Measurements from ENCODE around the gene PALLD. TPM values are rescaled to one million over a fixed set of nuclear protein-coding genes. Genes with fewer than 3 reads are reported as not detected.

Gene PALLD
- total RNA-seq, 1 donor from 2014 or later = 93.5 TPM

GRCh38 chr4:168691631-168692369 lies 194.9 kb downstream of the PALLD start:
- no peak overlapping the region for H3K27ac Mint-ChIP-seq

GRCh38 chr4:168693750-168694490 lies 197.1 kb downstream of the PALLD start:
- Mint-ChIP-seq H3K27ac (peak overlapping the region; percentile 60), H3K27me3 (no peaks in the 10 kb centered on the region), H3K9me3 (no peaks in the 10 kb centered on the region), H3K4me3 (no peak overlapping the region), H3K4me1 (ENCODE audit: unreplicated experiment) (peaks cover 59% of the 10 kb centered on the region), H3K36me3 (peaks cover 29% of the 10 kb centered on the region)
- no peak for DNase-seq (ENCODE audit: extremely low spot score, unreplicated experiment)
- TF ChIP-seq CTCF (conservative IDR thresholded peaks at IDR 0.05) = no peak

More at GRCh38 chr4:168691631-168692369, 194.9 kb downstream of the PALLD start:
- Mint-ChIP-seq H3K27me3 (no peaks in the 10 kb centered on the region), H3K4me3 (peak overlapping the region; percentile 2), H3K4me1 (ENCODE audit: unreplicated experiment) (peaks cover 59% of the 10 kb centered on the region), H3K9me3 (no peaks in the 10 kb centered on the region), H3K36me3 (peaks cover 23% of the 10 kb centered on the region)
- no peak for DNase-seq (ENCODE audit: extremely low spot score, unreplicated experiment)
- no peak for TF ChIP-seq CTCF (conservative IDR thresholded peaks at IDR 0.05)

GRCh38 chr4:168694667-168695066 lies 197.8 kb downstream of the PALLD start:
- Mint-ChIP-seq H3K4me1 (ENCODE audit: unreplicated experiment) (peaks cover 58% of the 10 kb centered on the region), H3K27ac (peak overlapping the region; percentile 60), H3K9me3 (no peaks in the 10 kb centered on the region), H3K27me3 (no peaks in the 10 kb centered on the region), H3K4me3 (peak overlapping the region; percentile 11), H3K36me3 (peaks cover 27% of the 10 kb centered on the region)
- no peak for DNase-seq (ENCODE audit: extremely low spot score, unreplicated experiment)
- TF ChIP-seq CTCF (conservative IDR thresholded peaks at IDR 0.05) = no peak

- no peaks in the 10 kb centered on the region for H3K9me3 Mint-ChIP-seq
- peaks cover 52% of the 10 kb centered on the region for H3K4me1 Mint-ChIP-seq (ENCODE audit: unreplicated experiment)
- peaks cover 22% of the 10 kb centered on the region for H3K36me3 Mint-ChIP-seq
- no peak for TF ChIP-seq CTCF (conservative IDR thresholded peaks at IDR 0.05)
- no peaks in the 10 kb centered on the region for H3K27me3 Mint-ChIP-seq
- peak overlapping the region; percentile 60 for H3K27ac Mint-ChIP-seq
- DNase-seq (ENCODE audit: extremely low spot score, unreplicated experiment) = no peak
- no peak overlapping the region for H3K4me3 Mint-ChIP-seq
Observed at GRCh38 chr4:168695288-168695687, 198.4 kb downstream of the PALLD start.

GRCh38 chr4:168696280-168696679 lies 199.4 kb downstream of the PALLD start:
- H3K4me1 Mint-ChIP-seq (ENCODE audit: unreplicated experiment) = peaks cover 42% of the 10 kb centered on the region

More at GRCh38 chr4:168696280-168696679, 199.4 kb downstream of the PALLD start:
- H3K9me3 Mint-ChIP-seq = no peaks in the 10 kb centered on the region
- H3K36me3 Mint-ChIP-seq = peaks cover 22% of the 10 kb centered on the region
- H3K27ac Mint-ChIP-seq = no peak overlapping the region
- no peak for DNase-seq (ENCODE audit: extremely low spot score, unreplicated experiment)
- H3K27me3 Mint-ChIP-seq = no peaks in the 10 kb centered on the region
- H3K4me3 Mint-ChIP-seq = no peak overlapping the region
- TF ChIP-seq CTCF (conservative IDR thresholded peaks at IDR 0.05) = no peak

Measured in type B pancreatic cell (in vitro differentiated cells).